Measurements from ENCODE around the gene NKD2. TPM values are rescaled to one million over a fixed set of nuclear protein-coding genes. Genes with fewer than 3 reads are reported as not detected.

The NKD2 gene
- total RNA-seq, 3 donors from 2014 or later (not counting 1 experiment from before 2014, with no cell fraction given) = not detected

GRCh38 chr5:964821-965220 is 43.8 kb upstream of the NKD2 start:
- Histone ChIP-seq H3K4me1 (ENCODE audit: control insufficient read depth, insufficient read depth, low read length) (peaks cover 23% of the 10 kb centered on the region), H3K4me3 (ENCODE audit: low read length) (no peak overlapping the region), H3K36me3 (ENCODE audit: control insufficient read depth, insufficient read depth, low read length) (no peaks in the 10 kb centered on the region), H3K27me3 (ENCODE audit: control insufficient read depth, insufficient read depth, low read length) (peaks cover 2% of the 10 kb centered on the region), H3K9me3 (ENCODE audit: control insufficient read depth, insufficient read depth, low read length) (no peaks in the 10 kb centered on the region), H3K27ac (ENCODE audit: low read length) (no peak overlapping the region)
- TF ChIP-seq CTCF (IDR thresholded peaks at IDR 0.05) = no peak
- WGBS (ENCODE audit: insufficient coverage) = 85% methylated on average over 10 of the region's 10 CpGs
- ATAC-seq (no peak), DNase-seq (no peak)
- Mint-ChIP-seq H3K36me3 (no peaks in the 10 kb centered on the region), H3K4me3 (no peak overlapping the region), H3K27me3 (ENCODE audit: low read depth in 2 of 2) (peaks cover 37 to 40% of the 10 kb centered on the region in 2 donors), H3K27ac (peak overlapping the region in 1 of 2 donors; percentile 22), H3K4me1 (peaks cover 28 to 31% of the 10 kb centered on the region in 2 donors), H3K9me3 (no peaks in the 10 kb centered on the region)
- intact Hi-C loops (cut with micrococcal nuclease) = loop anchor here (5.0 kb wide), 1 partner anchor 42 kb away; the partner anchor contains the start of gene NKD2

DNA sequence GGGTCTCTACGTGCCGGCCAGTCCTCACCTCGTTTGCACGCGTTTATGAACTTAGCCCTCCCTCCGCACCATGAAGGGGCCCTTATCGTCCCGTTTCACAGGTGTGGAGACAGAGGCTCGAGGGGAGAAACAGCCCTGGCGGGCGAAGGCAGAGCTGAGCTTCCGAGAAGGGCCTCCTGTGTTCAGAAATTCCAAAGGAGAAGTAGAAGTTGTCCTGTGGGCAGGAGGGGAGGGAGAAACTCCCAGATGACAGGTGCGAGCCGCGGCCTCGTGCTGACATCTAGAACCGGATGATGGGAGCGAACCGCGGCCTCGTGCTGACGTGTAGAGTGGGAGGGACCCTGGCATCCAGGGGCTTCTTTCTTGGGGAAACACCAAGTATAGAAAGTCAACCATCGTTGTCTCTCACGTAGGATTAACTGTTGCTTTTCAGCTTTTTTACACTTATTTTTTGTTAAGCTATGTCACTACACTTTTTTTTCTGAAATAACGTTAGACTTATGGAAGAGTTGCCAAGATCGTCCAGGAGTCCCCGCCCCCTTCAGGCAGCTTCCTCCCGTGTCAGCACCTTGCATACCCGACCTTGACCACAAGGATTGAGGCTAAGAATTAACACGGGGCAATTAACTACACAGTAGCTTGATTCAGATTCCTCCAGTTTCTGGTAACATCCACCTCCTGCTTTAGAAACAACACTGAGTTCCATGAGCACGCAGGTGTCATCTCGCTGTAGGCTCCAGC is 42.8 kb upstream of the NKD2 start:
- no peak overlapping the region for H3K4me3 Mint-ChIP-seq
- intact Hi-C loops (cut with micrococcal nuclease) = no loop called here

GRCh38 chr5:966345-966710 is 42.3 kb upstream of the NKD2 start:
- DNase-seq (no peak), ATAC-seq (no peak)
- Mint-ChIP-seq H3K4me1 (peaks cover 17% of the 10 kb centered on the region in 2 donors), H3K36me3 (no peaks in the 10 kb centered on the region), H3K27me3 (ENCODE audit: low read depth in 2 of 2) (peaks cover 32 to 53% of the 10 kb centered on the region in 2 donors), H3K27ac (no peak overlapping the region), H3K9me3 (no peaks in the 10 kb centered on the region), H3K4me3 (no peak overlapping the region)
- intact Hi-C loops (cut with micrococcal nuclease) = no loop called here
- no peak for TF ChIP-seq CTCF (IDR thresholded peaks at IDR 0.05)
- WGBS (ENCODE audit: insufficient coverage) = 79% methylated on average over 8 of the region's 9 CpGs
- Histone ChIP-seq H3K9me3 (ENCODE audit: control insufficient read depth, insufficient read depth, low read length) (no peaks in the 10 kb centered on the region), H3K4me1 (ENCODE audit: control insufficient read depth, insufficient read depth, low read length) (peaks cover 9% of the 10 kb centered on the region), H3K4me3 (ENCODE audit: low read length) (no peak overlapping the region), H3K36me3 (ENCODE audit: control insufficient read depth, insufficient read depth, low read length) (no peaks in the 10 kb centered on the region), H3K27me3 (ENCODE audit: control insufficient read depth, insufficient read depth, low read length) (peaks cover 2% of the 10 kb centered on the region), H3K27ac (ENCODE audit: low read length) (no peak overlapping the region)

More for the DNA sequence above, 42.8 kb upstream of the NKD2 start:
- H3K27ac ChIP-seq (ENCODE audit: low read length) = no peak overlapping the region
- H3K27ac Mint-ChIP-seq = no peak overlapping the region
- H3K27me3 ChIP-seq (ENCODE audit: control insufficient read depth, insufficient read depth, low read length) = peaks cover 2% of the 10 kb centered on the region
- no peaks in the 10 kb centered on the region for H3K9me3 Mint-ChIP-seq
- peaks cover 22% of the 10 kb centered on the region in 2 donors for H3K4me1 Mint-ChIP-seq
- DNase-seq = no peak
- peaks cover 13% of the 10 kb centered on the region for H3K4me1 ChIP-seq (ENCODE audit: control insufficient read depth, insufficient read depth, low read length)
- H3K9me3 ChIP-seq (ENCODE audit: control insufficient read depth, insufficient read depth, low read length) = no peaks in the 10 kb centered on the region
- ATAC-seq = no peak
- TF ChIP-seq CTCF (IDR thresholded peaks at IDR 0.05) = no peak
- peaks cover 31 to 48% of the 10 kb centered on the region in 2 donors for H3K27me3 Mint-ChIP-seq (ENCODE audit: low read depth in 2 of 2)
- H3K4me3 ChIP-seq (ENCODE audit: low read length) = no peak overlapping the region
- no peaks in the 10 kb centered on the region for H3K36me3 ChIP-seq (ENCODE audit: control insufficient read depth, insufficient read depth, low read length)
- H3K36me3 Mint-ChIP-seq = no peaks in the 10 kb centered on the region
- 82% methylated on average over 32 of the region's 32 CpGs for WGBS (ENCODE audit: insufficient coverage)
